HepG2 (cell line): Measurements from ENCODE around the gene DNAAF9. TPM values are rescaled to one million over a fixed set of nuclear protein-coding genes. Genes with fewer than 3 reads are reported as not detected.

Source experiments
- ARID4A ChIP-seq: sonication (generic); formaldehyde crosslinking; IDR thresholded peaks from 2 replicates; pipeline ENCODE4 v1.5.0; 2020; ENCODE audit warnings: mild to moderate bottlenecking, missing genetic modification reagents, borderline replicate concordance
- HNF1A ChIP-seq, 2 experiments: sonication (generic) in 1 of 2; formaldehyde crosslinking in 1 of 2; IDR thresholded peaks; 2 replicates each; pipeline versions ENCODE4 v1.4.0 to v1.6.1; 2016 to 2020; ENCODE audit warnings: borderline replicate concordance in 1 of 2, low read depth in 1 of 2, mild to moderate bottlenecking in 1 of 2, missing genetic modification reagents in 1 of 2
- IKZF4 ChIP-seq: sonication (generic); formaldehyde crosslinking; IDR thresholded peaks from 2 replicates; pipeline ENCODE4 v1.5.1; 2020; ENCODE audit warnings: borderline replicate concordance, mild to moderate bottlenecking, low read depth, missing genetic modification reagents; ENCODE audit errors: not compliant biosample characterization
- MXD4 ChIP-seq: IDR thresholded peaks from 2 replicates; pipeline ENCODE4 v1.6.1; 2016; ENCODE audit warnings: mild to moderate bottlenecking, missing biosample characterization, missing genetic modification reagents
- NFATC3 ChIP-seq: sonication (generic); formaldehyde crosslinking; IDR thresholded peaks from 2 replicates; pipeline ENCODE4 v1.5.1; 2020; ENCODE audit warnings: mild to moderate bottlenecking, missing genetic modification reagents
- NR0B2 ChIP-seq: sonication (generic); formaldehyde crosslinking; IDR thresholded peaks from 2 replicates; pipeline ENCODE4 v1.4.0; 2020; ENCODE audit warnings: mild to moderate bottlenecking, missing genetic modification reagents
- RARA ChIP-seq: IDR thresholded peaks from 2 replicates; pipeline ENCODE4 v1.6.1; 2016; ENCODE audit warnings: missing genetic modification reagents, missing compliant biosample characterization
- SALL1 ChIP-seq: sonication (generic); formaldehyde crosslinking; IDR thresholded peaks from 2 replicates; pipeline ENCODE4 v1.8.0; 2022; ENCODE audit warnings: mild to moderate bottlenecking, missing genetic modification reagents
- SRSF1 ChIP-seq: fragments of 200-400 bp; formaldehyde crosslinking; optimal IDR thresholded peaks from 2 replicates; pipeline ENCODE3; 2017; ENCODE audit warnings: mild to moderate bottlenecking, low read depth, low read length, moderate library complexity
- USF2 ChIP-seq, 2 experiments: sonication (generic) in 1 of 2; formaldehyde crosslinking in 1 of 2; IDR thresholded peaks; 2 replicates each; pipeline versions ENCODE4 v1.5.1 to v1.6.1; 2011 to 2020; ENCODE audit warnings: borderline replicate concordance in 1 of 2, low read depth in 1 of 2, low read length in 1 of 2, mild to moderate bottlenecking in 1 of 2, missing genetic modification reagents in 1 of 2, moderate library complexity in 1 of 2
- ZNF136 ChIP-seq: sonication (generic); formaldehyde crosslinking; IDR thresholded peaks from 2 replicates; pipeline ENCODE4 v1.8.1; 2022; ENCODE audit warnings: low read depth, mild to moderate bottlenecking, moderate library complexity, missing genetic modification reagents
- ZNF496 ChIP-seq: sonication (generic); formaldehyde crosslinking; IDR thresholded peaks from 2 replicates; pipeline ENCODE4 v1.8.1; 2023; ENCODE audit warnings: mild to moderate bottlenecking, moderate library complexity, missing genetic modification reagents; ENCODE audit not compliant: insufficient replicate concordance
- ZNF563 ChIP-seq: sonication (generic); formaldehyde crosslinking; IDR thresholded peaks from 2 replicates; pipeline ENCODE4 v1.8.0; 2022; ENCODE audit warnings: mild to moderate bottlenecking, moderate library complexity, missing genetic modification reagents
- ZNF616 ChIP-seq: sonication (generic); formaldehyde crosslinking; IDR thresholded peaks from 2 replicates; pipeline ENCODE4 v1.5.0; 2020; ENCODE audit warnings: low read depth, mild to moderate bottlenecking, missing genetic modification reagents
- ZNF619 ChIP-seq: sonication (generic); formaldehyde crosslinking; IDR thresholded peaks from 2 replicates; pipeline ENCODE4 v1.4.0; 2020; ENCODE audit warnings: mild to moderate bottlenecking, missing genetic modification reagents
- polyA plus RNA-seq, 8 experiments: library from polyadenylated mRNA; depleted of rRNA in 3 of 8; stranded (reverse) in 7 of 8; unstranded in 1 of 8; fragments of >200 nt; fragmentation: Illumina TruSeq in 4 of 8; extraction: Trizol in 4 of 8; gene quantifications; 2 replicates each; pipeline versions ENCODE4 v1.2.1 to v1.2.3, GENCODE V29; 2011 to 2016; ENCODE audit warnings: low read depth in 4 of 8, missing spikeins in 1 of 8, mixed read lengths in 1 of 8; ENCODE audit not compliant: insufficient read depth in 1 of 8
- total RNA-seq, 5 experiments: library from RNA; depleted of rRNA; stranded (reverse); fragments of >200 nt; fragmentation: Illumina TruSeq; extraction: Trizol; gene quantifications; 2 replicates each; pipeline ENCODE4 v1.2.3, GENCODE V29; 2016; ENCODE audit warnings: low read depth in 1 of 5

Gene DNAAF9
- total and polyA plus RNA-seq, 2 of the 13 experiments (the other 11 are each of a cell fraction or from before 2014, with no cell fraction given): 10.5 to 14.9 TPM

GRCh38 chr20:3407771-3408637, 535 bp upstream of the DNAAF9 start (continued):
- TF ChIP-seq USF2 (IDR thresholded peaks at IDR 0.05; ENCODE audit: low read depth, low read length): no peak
- TF ChIP-seq USF2 (CRISPR knock-in tag; IDR thresholded peaks at IDR 0.05; ENCODE audit: borderline replicate concordance): no peak
- peak; percentile 92 for TF ChIP-seq IKZF4 (CRISPR knock-in tag)
- TF ChIP-seq MXD4: peak; percentile 59; the same call in 1 of the 2 replicates
- no peak for TF ChIP-seq SRSF1
- no peak for TF ChIP-seq NFATC3 (CRISPR knock-in tag)
- no peak for TF ChIP-seq HNF1A (IDR thresholded peaks at IDR 0.05; ENCODE audit: low read depth)
- no peak for TF ChIP-seq HNF1A (CRISPR knock-in tag; IDR thresholded peaks at IDR 0.05; ENCODE audit: borderline replicate concordance)
- peak; percentile 73; the same call in 1 of the 2 replicates for TF ChIP-seq ZNF616 (CRISPR knock-in tag)
- TF ChIP-seq ARID4A (CRISPR knock-in tag): peak; percentile 60; the same call in 1 of the 2 replicates
- no peak; the same call in none of the 2 replicates for TF ChIP-seq NR0B2 (CRISPR knock-in tag)
- TF ChIP-seq ZNF136 (CRISPR knock-in tag): peak; percentile 82; the same call in 1 of the 2 replicates
- TF ChIP-seq SALL1 (CRISPR knock-in tag): peak; percentile 67
- TF ChIP-seq ZNF496: no peak
- TF ChIP-seq ZNF563 (CRISPR knock-in tag): peak; percentile 62
- TF ChIP-seq ZNF619 (CRISPR knock-in tag): 0 out of 2 replicates have a peak, but pooled peaks have one; percentile 60
- TF ChIP-seq RARA (CRISPR knock-in tag): no peak
